Osteoblast (primary cell): ENCODE measurements around the gene RAP1GDS1. TPM values are rescaled to one million over a fixed set of nuclear protein-coding genes. Genes with fewer than 3 reads are reported as not detected.

Source experiments
- DNase-seq: peaks from one replicate; pipeline ENCODE4 v3.0.0; 2011; ENCODE audit warnings: low spot score, mixed read lengths; ENCODE audit not compliant: insufficient read length; ENCODE audit errors: missing footprints
- H2AFZ ChIP-seq: 2 replicates; pipeline ENCODE4 v1.6.0; 2011; ENCODE audit warnings: mild to moderate bottlenecking, low read length
- H3K27ac ChIP-seq: 2 replicates; pipeline ENCODE4 v1.5.1; 2011; ENCODE audit warnings: mild to moderate bottlenecking, low read depth, low read length, moderate library complexity
- H3K27me3 ChIP-seq: 2 replicates; pipeline ENCODE4 v1.6.0; 2012; ENCODE audit warnings: mild to moderate bottlenecking, control low read depth, inconsistent platforms, low read length, moderate library complexity; ENCODE audit not compliant: insufficient read depth
- H3K36me3 ChIP-seq: 2 replicates; pipeline ENCODE4 v1.5.1; 2011; ENCODE audit warnings: mild to moderate bottlenecking, low read length, control low read depth, moderate library complexity; ENCODE audit not compliant: insufficient read depth
- H3K4me1 ChIP-seq: 2 replicates; pipeline ENCODE4 v1.5.1; 2011; ENCODE audit warnings: mild to moderate bottlenecking, low read length, control low read depth, moderate library complexity; ENCODE audit not compliant: insufficient read depth
- H3K4me2 ChIP-seq: 2 replicates; pipeline ENCODE4 v1.6.0; 2011; ENCODE audit warnings: mild to moderate bottlenecking, low read length; ENCODE audit not compliant: insufficient read depth
- H3K4me3 ChIP-seq: fragments of 200-600 bp; sonication (generic); 3 replicates; pipeline ENCODE4 v1.5.1; 2012; ENCODE audit warnings: mild to moderate bottlenecking, low read length, inconsistent platforms; ENCODE audit not compliant: insufficient read depth
- H3K79me2 ChIP-seq: 2 replicates; pipeline ENCODE4 v1.6.0; 2012; ENCODE audit warnings: mild to moderate bottlenecking, low read length, control low read depth, inconsistent platforms; ENCODE audit not compliant: insufficient read depth
- H3K9me3 ChIP-seq: 2 replicates; pipeline ENCODE4 v1.5.1; 2011; ENCODE audit warnings: low read depth, low read length, control low read depth
- H4K20me1 ChIP-seq: 2 replicates; pipeline ENCODE4 v1.6.0; 2012; ENCODE audit warnings: mild to moderate bottlenecking, low read length, control low read depth; ENCODE audit not compliant: insufficient read depth
- total RNA-seq: library from RNA; depleted of rRNA; stranded (reverse); fragments of >200 nt; gene quantifications from 2 replicates; pipeline ENCODE4 v1.2.3, GENCODE V29; 2012
- TF ChIP-seq, protein P1 (sequence below): IDR thresholded peaks from 2 replicates; pipeline ENCODE4 v1.5.1; 2011; ENCODE audit warnings: mild to moderate bottlenecking, low read depth, low read length, moderate library complexity; ENCODE audit errors: extremely low read depth

RAP1GDS1 gene
- total RNA-seq, 1 donor, result 60.1 TPM

DNA sequence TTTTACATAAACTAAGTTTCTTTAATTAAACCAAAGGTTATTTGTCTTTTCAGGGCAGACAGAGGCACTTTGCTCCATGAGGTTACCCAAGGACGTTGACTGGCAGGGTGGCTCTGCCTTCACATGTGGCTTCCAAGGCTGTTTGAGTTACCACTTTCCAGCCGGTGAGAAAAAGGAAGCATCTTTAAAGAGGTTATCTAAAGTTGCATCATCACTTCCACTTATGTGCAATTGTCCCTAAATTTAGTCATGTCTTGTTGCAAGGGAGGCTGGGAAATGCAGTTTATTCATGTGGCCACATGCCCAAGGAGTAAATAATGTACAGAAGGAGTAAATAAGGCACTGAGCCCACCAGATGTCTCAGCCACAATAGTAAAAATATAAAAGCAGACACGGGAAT is 29.0 kb upstream of the RAP1GDS1 start:
- TF ChIP-seq, protein P1, sequence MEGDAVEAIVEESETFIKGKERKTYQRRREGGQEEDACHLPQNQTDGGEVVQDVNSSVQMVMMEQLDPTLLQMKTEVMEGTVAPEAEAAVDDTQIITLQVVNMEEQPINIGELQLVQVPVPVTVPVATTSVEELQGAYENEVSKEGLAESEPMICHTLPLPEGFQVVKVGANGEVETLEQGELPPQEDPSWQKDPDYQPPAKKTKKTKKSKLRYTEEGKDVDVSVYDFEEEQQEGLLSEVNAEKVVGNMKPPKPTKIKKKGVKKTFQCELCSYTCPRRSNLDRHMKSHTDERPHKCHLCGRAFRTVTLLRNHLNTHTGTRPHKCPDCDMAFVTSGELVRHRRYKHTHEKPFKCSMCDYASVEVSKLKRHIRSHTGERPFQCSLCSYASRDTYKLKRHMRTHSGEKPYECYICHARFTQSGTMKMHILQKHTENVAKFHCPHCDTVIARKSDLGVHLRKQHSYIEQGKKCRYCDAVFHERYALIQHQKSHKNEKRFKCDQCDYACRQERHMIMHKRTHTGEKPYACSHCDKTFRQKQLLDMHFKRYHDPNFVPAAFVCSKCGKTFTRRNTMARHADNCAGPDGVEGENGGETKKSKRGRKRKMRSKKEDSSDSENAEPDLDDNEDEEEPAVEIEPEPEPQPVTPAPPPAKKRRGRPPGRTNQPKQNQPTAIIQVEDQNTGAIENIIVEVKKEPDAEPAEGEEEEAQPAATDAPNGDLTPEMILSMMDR, result no peak
- Histone ChIP-seq H3K27me3 (no peaks in the 10 kb centered on the region), H3K27ac (no peak overlapping the region), H3K36me3 (no peaks in the 10 kb centered on the region), H4K20me1 (no peaks in the 10 kb centered on the region), H2AFZ (peak overlapping the region; percentile 54), H3K79me2 (no peaks in the 10 kb centered on the region), H3K4me1 (no peaks in the 10 kb centered on the region), H3K4me2 (no peak overlapping the region), H3K9me3 (no peaks in the 10 kb centered on the region), H3K4me3 (no peak overlapping the region)
- DNase-seq, result no peak

- no peak for DNase-seq
Observed at GRCh38 chr4:98237204-98237603, 24.0 kb upstream of the RAP1GDS1 start.

DNA sequence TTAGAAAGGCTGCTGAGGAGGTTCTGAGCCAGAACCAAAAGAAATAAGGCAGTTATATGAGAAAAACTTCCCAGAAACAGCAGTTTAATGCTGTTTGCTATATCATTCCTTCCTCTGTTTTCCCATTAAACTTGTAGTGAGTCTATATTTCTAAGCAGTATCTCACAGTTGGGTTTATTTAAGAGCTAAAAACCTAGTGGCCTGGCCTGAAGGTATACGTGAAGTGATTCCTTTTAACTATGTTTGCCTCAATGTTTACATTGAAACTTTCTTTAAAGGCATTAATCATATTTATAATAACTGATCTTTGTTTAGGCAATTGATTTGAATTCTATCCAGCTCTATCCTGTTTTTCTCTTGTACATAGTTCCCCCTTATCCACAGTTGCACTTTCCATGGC is 19.1 kb upstream of the RAP1GDS1 start:
- no peaks in the 10 kb centered on the region for H3K4me1 ChIP-seq
- H2AFZ ChIP-seq, result no peak overlapping the region
- H3K4me3 ChIP-seq, result no peak overlapping the region
- no peak overlapping the region for H3K4me2 ChIP-seq
- no peaks in the 10 kb centered on the region for H3K36me3 ChIP-seq
- no peaks in the 10 kb centered on the region for H3K9me3 ChIP-seq
- no peaks in the 10 kb centered on the region for H4K20me1 ChIP-seq
- no peak overlapping the region for H3K27ac ChIP-seq
- TF ChIP-seq, protein P1, result no peak
- no peaks in the 10 kb centered on the region for H3K79me2 ChIP-seq
- peaks cover 26% of the 10 kb centered on the region for H3K27me3 ChIP-seq
- no peak for DNase-seq

More at GRCh38 chr4:98237204-98237603, 24.0 kb upstream of the RAP1GDS1 start:
- peaks cover 26% of the 10 kb centered on the region for H3K27me3 ChIP-seq
- no peaks in the 10 kb centered on the region for H4K20me1 ChIP-seq
- H3K36me3 ChIP-seq, result no peaks in the 10 kb centered on the region
- H3K4me2 ChIP-seq, result no peak overlapping the region
- no peaks in the 10 kb centered on the region for H3K79me2 ChIP-seq
- H2AFZ ChIP-seq, result no peak overlapping the region
- no peak overlapping the region for H3K4me3 ChIP-seq
- no peak overlapping the region for H3K27ac ChIP-seq
- no peaks in the 10 kb centered on the region for H3K4me1 ChIP-seq
- H3K9me3 ChIP-seq, result no peaks in the 10 kb centered on the region
- TF ChIP-seq, protein P1, result no peak

GRCh38 chr4:98242538-98242937 is 18.6 kb upstream of the RAP1GDS1 start:
- H4K20me1 ChIP-seq, result no peaks in the 10 kb centered on the region
- H3K36me3 ChIP-seq, result no peaks in the 10 kb centered on the region
- DNase-seq, result no peak
- H2AFZ ChIP-seq, result no peak overlapping the region
- H3K4me2 ChIP-seq, result no peak overlapping the region
- H3K27ac ChIP-seq, result no peak overlapping the region
- peaks cover 23% of the 10 kb centered on the region for H3K27me3 ChIP-seq
- H3K4me1 ChIP-seq, result no peaks in the 10 kb centered on the region
- H3K9me3 ChIP-seq, result no peaks in the 10 kb centered on the region
- no peak overlapping the region for H3K4me3 ChIP-seq
- H3K79me2 ChIP-seq, result no peaks in the 10 kb centered on the region
- TF ChIP-seq, protein P1, result no peak
